KMS-11 (cell line): ENCODE data around the gene ACOXL.

Experiments
- H2AFZ ChIP-seq: fragments of 200-600 bp; sonication (generic); 2 replicates; pipeline ENCODE4 v1.6.1; 2016; ENCODE audit warnings: antibody characterized with exemption, mixed run types, low read depth
- H3K27ac ChIP-seq: fragments of 200-600 bp; sonication (generic); 2 replicates; pipeline ENCODE4 v1.6.1; 2016; ENCODE audit warnings: mild to moderate bottlenecking, mixed run types
- H3K27me3 ChIP-seq: fragments of 200-600 bp; sonication (generic); 2 replicates; pipeline ENCODE4 v1.6.1; 2017; ENCODE audit warnings: mild to moderate bottlenecking, low read depth, mixed run types, moderate library complexity; ENCODE audit not compliant: insufficient read depth
- H3K36me3 ChIP-seq: fragments of 200-600 bp; sonication (generic); 2 replicates; pipeline ENCODE4 v1.6.1; 2017; ENCODE audit warnings: mild to moderate bottlenecking, mixed run types; ENCODE audit not compliant: insufficient read depth
- H3K4me1 ChIP-seq: fragments of 200-600 bp; sonication (generic); 2 replicates; pipeline ENCODE4 v1.6.1; 2016; ENCODE audit warnings: mild to moderate bottlenecking, low read depth, mixed run types; ENCODE audit not compliant: poor library complexity, severe bottlenecking
- H3K4me2 ChIP-seq: fragments of 200-600 bp; sonication (generic); 2 replicates; pipeline ENCODE4 v1.7.0; 2016; ENCODE audit warnings: mild to moderate bottlenecking, mixed run types
- H3K4me3 ChIP-seq: fragments of 200-600 bp; sonication (generic); IDR thresholded peaks from 2 replicates; pipeline ENCODE4 v1.6.1; 2017; ENCODE audit warnings: low read depth, low read length, mixed read lengths; ENCODE audit not compliant: insufficient read depth
- H3K79me2 ChIP-seq: fragments of 200-600 bp; sonication (generic); 2 replicates; pipeline ENCODE4 v1.6.1; 2016; ENCODE audit warnings: low read depth, mixed run types; ENCODE audit not compliant: insufficient read depth
- H3K9ac ChIP-seq: fragments of 200-600 bp; sonication (generic); 2 replicates; pipeline ENCODE4 v1.6.1; 2016; ENCODE audit warnings: mild to moderate bottlenecking, mixed run types
- H4K20me1 ChIP-seq: fragments of 200-600 bp; sonication (generic); 2 replicates; pipeline ENCODE4 v1.6.1; 2016; ENCODE audit warnings: mild to moderate bottlenecking, mixed run types; ENCODE audit not compliant: insufficient read depth
- TF ChIP-seq, protein P1 (sequence below): fragments of 200-600 bp; sonication (generic); conservative IDR thresholded peaks from 2 replicates; pipeline ENCODE4 v1.6.1; 2017; ENCODE audit warnings: low read depth, mild to moderate bottlenecking, antibody characterized with exemption, low read length, moderate library complexity, mixed read lengths

ACOXL gene

DNA sequence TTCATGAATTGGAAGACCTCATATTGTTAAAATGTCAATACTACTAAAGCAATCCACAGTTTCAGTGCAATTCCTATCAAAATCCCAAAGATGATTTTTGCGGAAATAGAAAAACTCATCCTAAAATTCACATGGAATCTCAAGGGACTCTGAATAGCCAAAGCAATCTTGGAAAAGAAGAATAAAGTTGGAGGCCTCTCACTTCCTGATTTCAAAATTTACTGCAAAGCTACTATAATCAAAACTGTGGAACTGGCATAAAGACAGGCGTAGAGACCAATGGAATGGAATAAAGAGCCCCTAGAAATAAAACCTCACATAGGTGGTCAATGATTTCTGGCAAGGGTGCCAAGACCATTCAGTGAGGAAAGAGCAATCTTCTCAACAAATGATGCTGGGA, 42.3 kb downstream of the ACOXL start:
- no peak overlapping the region for H3K4me3 ChIP-seq
- H3K9ac ChIP-seq: no peak overlapping the region
- H3K27ac ChIP-seq: no peak overlapping the region
- TF ChIP-seq, protein P1, sequence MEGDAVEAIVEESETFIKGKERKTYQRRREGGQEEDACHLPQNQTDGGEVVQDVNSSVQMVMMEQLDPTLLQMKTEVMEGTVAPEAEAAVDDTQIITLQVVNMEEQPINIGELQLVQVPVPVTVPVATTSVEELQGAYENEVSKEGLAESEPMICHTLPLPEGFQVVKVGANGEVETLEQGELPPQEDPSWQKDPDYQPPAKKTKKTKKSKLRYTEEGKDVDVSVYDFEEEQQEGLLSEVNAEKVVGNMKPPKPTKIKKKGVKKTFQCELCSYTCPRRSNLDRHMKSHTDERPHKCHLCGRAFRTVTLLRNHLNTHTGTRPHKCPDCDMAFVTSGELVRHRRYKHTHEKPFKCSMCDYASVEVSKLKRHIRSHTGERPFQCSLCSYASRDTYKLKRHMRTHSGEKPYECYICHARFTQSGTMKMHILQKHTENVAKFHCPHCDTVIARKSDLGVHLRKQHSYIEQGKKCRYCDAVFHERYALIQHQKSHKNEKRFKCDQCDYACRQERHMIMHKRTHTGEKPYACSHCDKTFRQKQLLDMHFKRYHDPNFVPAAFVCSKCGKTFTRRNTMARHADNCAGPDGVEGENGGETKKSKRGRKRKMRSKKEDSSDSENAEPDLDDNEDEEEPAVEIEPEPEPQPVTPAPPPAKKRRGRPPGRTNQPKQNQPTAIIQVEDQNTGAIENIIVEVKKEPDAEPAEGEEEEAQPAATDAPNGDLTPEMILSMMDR: no peak
- H3K4me1 ChIP-seq: peaks cover 57% of the 10 kb centered on the region
- H3K4me2 ChIP-seq: no peak overlapping the region
- H4K20me1 ChIP-seq: no peaks in the 10 kb centered on the region
- H2AFZ ChIP-seq: no peak overlapping the region
- H3K79me2 ChIP-seq: peaks cover 20% of the 10 kb centered on the region; the same call in 1 of the 2 replicates
- H3K27me3 ChIP-seq: no peaks in the 10 kb centered on the region
- no peaks in the 10 kb centered on the region for H3K36me3 ChIP-seq

DNA sequence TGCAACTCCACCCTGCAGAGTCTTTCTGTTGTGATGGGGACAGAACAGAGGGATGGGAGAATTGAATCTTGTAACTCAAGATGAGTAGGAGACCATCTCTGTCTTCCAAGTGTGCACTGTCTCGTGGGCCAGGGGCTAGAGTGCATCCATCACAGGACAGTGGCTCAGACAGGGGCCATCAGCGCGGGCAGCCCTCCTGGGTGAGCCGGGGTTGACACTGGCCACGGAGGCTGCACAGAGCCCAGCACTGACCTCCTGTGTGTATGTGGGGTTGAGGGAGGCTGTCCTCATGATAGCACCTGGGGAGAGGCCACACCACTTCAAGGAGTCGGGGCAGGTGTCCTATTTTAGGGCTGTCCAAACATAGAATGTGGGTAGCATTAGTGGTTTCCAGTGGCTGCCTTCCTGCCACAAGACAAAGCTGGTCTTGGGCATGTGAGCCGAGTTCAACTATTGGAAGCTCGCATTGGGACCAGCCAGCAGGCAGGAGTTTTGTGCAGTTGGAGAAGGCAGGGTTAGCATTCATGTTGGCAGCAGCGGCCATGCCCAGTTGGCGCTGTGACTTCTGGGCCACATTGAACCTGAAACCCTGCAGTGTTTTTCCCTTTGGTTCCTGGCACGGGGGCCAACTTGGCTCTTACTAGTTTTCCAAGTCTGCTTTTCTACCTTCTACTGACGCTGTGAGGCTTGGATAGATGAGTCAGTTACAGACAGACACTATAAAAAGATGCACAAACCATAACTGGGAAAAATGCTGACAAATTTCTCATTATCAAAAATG, 45.3 kb downstream of the ACOXL start:
- H3K79me2 ChIP-seq: peaks cover 20% of the 10 kb centered on the region; the same call in 1 of the 2 replicates
- H3K4me1 ChIP-seq: peaks cover 64% of the 10 kb centered on the region
- H3K27ac ChIP-seq: no peak overlapping the region
- TF ChIP-seq, protein P1: no peak
- H3K4me3 ChIP-seq: no peak overlapping the region
- H3K9ac ChIP-seq: no peak overlapping the region
- no peak overlapping the region for H2AFZ ChIP-seq
- H3K36me3 ChIP-seq: no peaks in the 10 kb centered on the region
- no peaks in the 10 kb centered on the region for H4K20me1 ChIP-seq
- no peak overlapping the region for H3K4me2 ChIP-seq
- no peaks in the 10 kb centered on the region for H3K27me3 ChIP-seq

DNA sequence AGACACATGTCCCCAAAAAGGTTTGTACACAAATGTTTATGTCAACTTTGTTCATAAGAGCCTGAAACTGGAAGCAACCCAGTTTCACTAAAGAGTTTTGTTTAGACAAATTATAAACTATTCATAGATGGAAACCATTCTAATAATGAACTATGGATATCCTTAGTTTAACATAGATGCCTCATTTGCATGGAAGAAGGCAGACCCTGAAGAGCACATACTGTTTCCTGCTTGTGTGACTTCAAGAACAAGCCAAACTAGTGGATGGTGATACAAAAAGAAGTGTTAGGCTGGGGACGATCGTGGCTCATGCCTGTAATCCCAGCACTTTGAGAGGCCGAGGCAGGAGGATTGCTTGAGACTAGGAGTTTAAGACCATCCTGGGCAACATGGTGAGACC, 48.1 kb downstream of the ACOXL start:
- peaks cover 52% of the 10 kb centered on the region for H3K4me1 ChIP-seq
- H2AFZ ChIP-seq: no peak overlapping the region
- H3K4me2 ChIP-seq: no peak overlapping the region
- H3K4me3 ChIP-seq: no peak overlapping the region
- H3K36me3 ChIP-seq: no peaks in the 10 kb centered on the region
- H3K9ac ChIP-seq: no peak overlapping the region
- H3K27me3 ChIP-seq: no peaks in the 10 kb centered on the region
- no peak overlapping the region for H3K27ac ChIP-seq
- peaks cover 11% of the 10 kb centered on the region; the same call in 1 of the 2 replicates for H3K79me2 ChIP-seq
- TF ChIP-seq, protein P1: no peak
- H4K20me1 ChIP-seq: no peaks in the 10 kb centered on the region

- H3K4me2 ChIP-seq: no peak overlapping the region
- TF ChIP-seq, protein P1: no peak
Observed at GRCh38 chr2:110783196-110783873, 51.0 kb downstream of the ACOXL start.

More at GRCh38 chr2:110783196-110783873, 51.0 kb downstream of the ACOXL start:
- Histone ChIP-seq H3K79me2 (no peaks in the 10 kb centered on the region; the same call in 1 of the 2 replicates), H3K27me3 (no peaks in the 10 kb centered on the region), H2AFZ (no peak overlapping the region), H4K20me1 (no peaks in the 10 kb centered on the region), H3K4me1 (peaks cover 25% of the 10 kb centered on the region), H3K27ac (no peak overlapping the region), H3K36me3 (no peaks in the 10 kb centered on the region), H3K4me3 (no peak overlapping the region), H3K9ac (no peak overlapping the region)
